ENCODE measurements around the gene WDR47.
A peak's percentile ranks its signal among the peaks of the same experiment; 100 is the strongest.
"Not testable (repeated sequence)": the region's sequence is repeated elsewhere in the genome, so short reads cannot be mapped to it uniquely, and the experiment has no call there.

WDR47 gene

GRCh38 chr1:109050228-109050995 lies 8.5 kb upstream of the WDR47 start:
- no peak for FAIRE-seq

- FAIRE-seq, result no peak
These were observed 6.4 kb upstream of the WDR47 start for GRCh38 chr1:109048335-109048734.

GRCh38 chr1:109047339-109047738 lies 5.4 kb upstream of the WDR47 start:
- no peak for FAIRE-seq

- FAIRE-seq, result no peak
These were observed 4.8 kb upstream of the WDR47 start for GRCh38 chr1:109046671-109047070.

GRCh38 chr1:109045595-109045994 lies 3.7 kb upstream of the WDR47 start:
- no peak for FAIRE-seq

GRCh38 chr1:109040989-109041620 lies 797 bp downstream of the WDR47 start:
- FAIRE-seq, result no peak

GRCh38 chr1:109040627-109040988 lies 1.3 kb downstream of the WDR47 start:
- FAIRE-seq, result no peak

- no peak for FAIRE-seq
These were observed 7.5 kb downstream of the WDR47 start for GRCh38 chr1:109034382-109034781.

GRCh38 chr1:109029493-109029892 lies 12.4 kb downstream of the WDR47 start:
- not testable (repeated sequence) for FAIRE-seq

- FAIRE-seq, result no peak
These were observed 14.1 kb downstream of the WDR47 start for GRCh38 chr1:109027841-109028240.

GRCh38 chr1:109025694-109026093 lies 16.2 kb downstream of the WDR47 start:
- FAIRE-seq, result no peak

GRCh38 chr1:109024646-109025045 lies 17.3 kb downstream of the WDR47 start:
- no peak for FAIRE-seq

GRCh38 chr1:109020693-109021257 lies 21.1 kb downstream of the WDR47 start:
- FAIRE-seq, result no peak

GRCh38 chr1:109017719-109018118 lies 24.2 kb downstream of the WDR47 start:
- FAIRE-seq, result not testable (repeated sequence)

GRCh38 chr1:109017134-109017533 lies 24.8 kb downstream of the WDR47 start:
- FAIRE-seq, result no peak

- no peak for FAIRE-seq
These were observed 30.6 kb downstream of the WDR47 start for GRCh38 chr1:109011335-109011734.

- FAIRE-seq, result not testable (repeated sequence)
These were observed 45.3 kb downstream of the WDR47 start for GRCh38 chr1:108996622-108997021.

- no peak for FAIRE-seq
These were observed 58.8 kb downstream of the WDR47 start for GRCh38 chr1:108983114-108983513.

- no peak for FAIRE-seq
These were observed 65.2 kb downstream of the WDR47 start for GRCh38 chr1:108976658-108977057.

GRCh38 chr1:108972951-108973350 lies 69.0 kb downstream of the WDR47 start:
- no peak for FAIRE-seq

- FAIRE-seq, result no peak
These were observed 72.6 kb downstream of the WDR47 start for GRCh38 chr1:108969346-108969745.

- FAIRE-seq, result peak; percentile 55
These were observed 78.7 kb downstream of the WDR47 start, which contains the start of gene CLCC1 for GRCh38 chr1:108963052-108963686. Gene CLCC1 (minus strand): TSS chr1:108963484. CDS start chr1:108950437, 13,047 bp downstream.

GRCh38 chr1:108962681-108963051 lies 79.2 kb downstream of the WDR47 start:
- no peak for FAIRE-seq

Measured in endometrium (tissue), 2 donors.